GM12873 (cell line): ENCODE results near the gene SLC39A10.

Experiments used
- CTCF ChIP-seq: IDR thresholded peaks from 2 replicates; pipeline ENCODE4 v1.5.1; 2012; ENCODE audit warnings: low read depth, mild to moderate bottlenecking, moderate library complexity, low read length, control low read depth; ENCODE audit not compliant: insufficient read depth; ENCODE audit errors: missing control alignments

Gene SLC39A10

GRCh38 chr2:195667974-195668373, 10.9 kb downstream of the SLC39A10 start:
- no peak for TF ChIP-seq CTCF

GRCh38 chr2:195670191-195670590, 13.2 kb downstream of the SLC39A10 start:
- TF ChIP-seq CTCF: no peak

GRCh38 chr2:195671563-195671962, 14.5 kb downstream of the SLC39A10 start:
- no peak for TF ChIP-seq CTCF

- TF ChIP-seq CTCF: peak; percentile 25
Measured at GRCh38 chr2:195672674-195673073, 15.6 kb downstream of the SLC39A10 start.

- TF ChIP-seq CTCF: no peak
Measured at GRCh38 chr2:195674491-195675221, 17.6 kb downstream of the SLC39A10 start.

GRCh38 chr2:195675783-195676427, 18.9 kb downstream of the SLC39A10 start:
- no peak for TF ChIP-seq CTCF

GRCh38 chr2:195677290-195677689, 20.3 kb downstream of the SLC39A10 start:
- TF ChIP-seq CTCF: no peak
